ENCODE data around the gene PALD1. TPM values are rescaled to one million over a fixed set of nuclear protein-coding genes. Genes with fewer than 3 reads are reported as not detected.
A peak's percentile ranks its signal among the peaks of the same experiment; 100 is the strongest.

Gene PALD1
- polyA plus RNA-seq, 3 donors = 0.04 to 0.11 TPM; not detected in 1

- Histone ChIP-seq H3K4me2 (replicated peaks; ENCODE audit: extremely low read depth, low read length, poor library complexity, severe bottlenecking) (no peak overlapping the region), H3K9ac (ENCODE audit: insufficient read depth, low read length, poor library complexity, severe bottlenecking) (no peak overlapping the region), H3K9me3 (replicated peaks in 1 of 2; ENCODE audit: control insufficient read depth in 1 of 2, insufficient read depth in 1 of 2, low read length in 2 of 2) (no peaks in the 10 kb centered on the region), H3K36me3 (replicated peaks in 1 of 2; ENCODE audit: control insufficient read depth in 1 of 2, insufficient read depth in 2 of 2, low read length in 2 of 2) (no peaks in the 10 kb centered on the region), H3K27me3 (ENCODE audit: control insufficient read depth in 2 of 2, insufficient read depth in 2 of 2, low read length in 2 of 2) (no peaks in the 10 kb centered on the region), H3K79me2 (ENCODE audit: insufficient read depth, low read length) (no peaks in the 10 kb centered on the region), H2AFZ (ENCODE audit: insufficient read depth, low read depth, low read length, poor library complexity, severe bottlenecking) (peak overlapping the region; percentile 33), H4K20me1 (ENCODE audit: insufficient read depth, low read length) (no peaks in the 10 kb centered on the region), H3K4me1 (ENCODE audit: control insufficient read depth in 1 of 2, insufficient read depth in 2 of 2, low read length in 2 of 2) (peaks cover 20 to 23% of the 10 kb centered on the region in 2 donors), H3K27ac (ENCODE audit: low read depth in 1 of 2, low read length in 2 of 2) (no peak overlapping the region), H3K4me3 (replicated peaks in 1 of 3; ENCODE audit: low read depth in 2 of 3, low read length in 3 of 3) (no peak overlapping the region)
- TF ChIP-seq CTCF (IDR thresholded peaks at IDR 0.05) = no peak
- Mint-ChIP-seq H3K36me3 (no peaks in the 10 kb centered on the region), H3K27me3 (ENCODE audit: low read depth in 3 of 3) (peaks cover 4 to 10% (median 9%) of the 10 kb centered on the region in 3 donors), H3K9me3 (peaks cover 0 to 3% (median 0%) of the 10 kb centered on the region in 7 donors), H3K4me3 (no peak overlapping the region), H3K4me1 (peaks cover 38% of the 10 kb centered on the region), H3K27ac (peak overlapping the region in 1 of 7 donors; percentile 84)
- WGBS (ENCODE audit: insufficient coverage) = 79% methylated on average over 6 of the region's 10 CpGs
- no peak for DNase-seq
- intact Hi-C loops (cut with micrococcal nuclease) = no loop called here
Measured at GRCh38 chr10:70498970-70499835, 20.6 kb downstream of the PALD1 start.

- DNase-seq = no peak
- Mint-ChIP-seq H3K9me3 (peaks cover 0 to 3% (median 0%) of the 10 kb centered on the region in 7 donors), H3K36me3 (no peaks in the 10 kb centered on the region), H3K4me1 (peaks cover 32% of the 10 kb centered on the region), H3K4me3 (no peak overlapping the region), H3K27me3 (ENCODE audit: low read depth in 3 of 3) (peaks cover 2 to 7% (median 5%) of the 10 kb centered on the region in 3 donors), H3K27ac (no peak overlapping the region)
- H2AFZ ChIP-seq (ENCODE audit: insufficient read depth, low read depth, low read length, poor library complexity, severe bottlenecking) = peak overlapping the region; percentile 33
- 86% methylated on average over 4 of the region's 4 CpGs for WGBS (ENCODE audit: insufficient coverage)
- no peaks in the 10 kb centered on the region for H3K9me3 ChIP-seq (replicated peaks in 1 of 2; ENCODE audit: control insufficient read depth in 1 of 2, insufficient read depth in 1 of 2, low read length in 2 of 2)
- no peaks in the 10 kb centered on the region for H3K27me3 ChIP-seq (ENCODE audit: control insufficient read depth in 2 of 2, insufficient read depth in 2 of 2, low read length in 2 of 2)
- H3K9ac ChIP-seq (ENCODE audit: insufficient read depth, low read length, poor library complexity, severe bottlenecking) = no peak overlapping the region
- no peaks in the 10 kb centered on the region for H3K36me3 ChIP-seq (replicated peaks in 1 of 2; ENCODE audit: control insufficient read depth in 1 of 2, insufficient read depth in 2 of 2, low read length in 2 of 2)
- H3K4me2 ChIP-seq (replicated peaks; ENCODE audit: extremely low read depth, low read length, poor library complexity, severe bottlenecking) = no peak overlapping the region
- no peak overlapping the region for H3K27ac ChIP-seq (ENCODE audit: low read depth in 1 of 2, low read length in 2 of 2)
- H4K20me1 ChIP-seq (ENCODE audit: insufficient read depth, low read length) = no peaks in the 10 kb centered on the region
- H3K4me3 ChIP-seq (replicated peaks in 1 of 3; ENCODE audit: low read depth in 2 of 3, low read length in 3 of 3) = no peak overlapping the region
- H3K79me2 ChIP-seq (ENCODE audit: insufficient read depth, low read length) = no peaks in the 10 kb centered on the region
- H3K4me1 ChIP-seq (ENCODE audit: control insufficient read depth in 1 of 2, insufficient read depth in 2 of 2, low read length in 2 of 2) = peaks cover 14 to 17% of the 10 kb centered on the region in 2 donors
- TF ChIP-seq CTCF (IDR thresholded peaks at IDR 0.05) = no peak
- intact Hi-C loops (cut with micrococcal nuclease) = no loop called here
Measured at GRCh38 chr10:70499836-70500167, 21.2 kb downstream of the PALD1 start.
